Effector CD8-positive, alpha-beta T cell (primary cell): ENCODE measurements around the gene EDDM13.
A peak's percentile ranks its signal among the peaks of the same experiment; 100 is the strongest.
"Not testable (repeated sequence)": the region's sequence is repeated elsewhere in the genome, so short reads cannot be mapped to it uniquely, and the experiment has no call there.

Experiments used
- DNase-seq: peaks from one replicate; lab custom pipeline; 2025; lab: John Stamatoyannopoulos, UW

EDDM13 gene

DNA sequence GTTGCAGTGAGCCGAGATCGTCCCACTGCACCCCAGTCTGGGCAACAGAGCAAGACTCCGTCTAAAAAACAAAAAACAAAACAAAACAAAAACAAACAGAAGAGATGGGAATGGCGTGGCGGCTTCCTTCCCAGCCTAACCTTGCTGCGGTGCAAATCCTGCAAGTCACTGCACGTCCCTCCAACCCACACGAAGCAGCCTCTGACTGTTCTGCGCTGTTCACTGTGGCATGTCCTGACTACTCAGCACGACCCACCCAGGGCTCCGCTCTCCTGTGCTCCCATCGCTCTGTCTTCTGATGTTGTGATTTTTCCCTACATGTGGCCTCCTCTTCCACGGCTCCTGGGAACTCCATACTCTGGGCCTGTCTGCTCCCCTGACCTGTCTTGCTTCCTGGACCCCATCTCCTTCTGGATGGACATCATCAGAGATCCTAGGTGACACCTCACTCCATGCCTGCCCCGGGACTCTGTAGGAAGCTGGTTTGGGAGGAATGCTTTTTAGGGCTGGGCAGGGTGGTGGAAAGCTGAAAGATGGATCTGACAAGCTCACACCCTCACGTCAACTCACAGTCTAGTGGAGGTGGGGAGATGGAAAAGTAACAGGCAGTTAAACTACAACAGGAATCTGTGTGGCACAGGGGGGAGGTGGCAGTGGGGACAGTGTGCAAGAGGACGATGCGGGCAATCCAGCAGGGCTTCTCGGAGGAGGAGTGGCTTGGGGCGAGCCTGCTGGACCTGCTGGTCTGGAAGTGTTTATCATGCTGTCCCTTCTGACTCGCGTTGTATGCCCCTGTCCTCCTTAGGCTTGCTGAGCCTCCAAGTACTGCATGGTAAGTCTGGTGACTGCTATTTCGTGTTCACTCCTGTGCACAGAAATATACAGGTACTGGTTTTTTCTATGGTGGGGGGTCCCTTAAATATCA is 23.2 kb downstream of the EDDM13 start:
- no peak for DNase-seq

DNA sequence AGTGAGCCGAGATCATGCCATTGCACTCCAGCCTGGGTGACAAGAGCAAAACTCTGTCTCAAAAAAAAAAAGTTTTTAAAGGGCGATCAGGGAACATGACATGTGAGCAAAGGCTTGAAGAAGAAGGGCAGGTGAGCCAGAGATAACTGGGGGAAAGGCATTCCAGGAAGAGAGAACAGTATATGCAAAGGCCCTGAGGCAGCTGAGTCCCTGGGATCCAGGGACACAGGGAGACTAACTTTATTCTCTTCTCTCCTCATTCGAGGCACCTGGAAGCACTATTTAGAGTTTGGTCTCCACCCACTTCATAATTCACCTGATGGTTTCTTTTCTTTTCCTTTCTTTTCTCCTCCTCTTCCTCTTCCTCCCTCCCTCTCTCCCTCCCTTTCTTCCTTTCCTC is 24.5 kb downstream of the EDDM13 start:
- no peak for DNase-seq

DNA sequence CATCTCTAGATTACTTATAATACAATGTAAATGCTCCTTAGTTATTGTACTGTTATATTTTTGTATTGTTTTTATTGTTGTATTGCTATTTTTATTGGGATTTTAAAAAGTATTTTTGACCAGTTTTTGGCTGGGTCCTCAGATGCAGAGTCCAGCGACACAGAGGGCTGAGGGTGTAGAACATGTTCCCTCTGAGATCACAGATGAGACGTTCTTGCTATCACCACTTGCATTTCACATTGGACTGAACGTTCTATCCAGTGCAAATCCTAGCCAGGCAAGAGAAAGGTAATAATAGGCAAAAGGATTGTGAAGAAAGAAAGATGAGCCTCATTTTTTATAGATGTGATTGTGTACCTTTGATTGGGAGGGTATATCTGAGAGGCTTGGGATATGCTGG is 27.1 kb downstream of the EDDM13 start:
- no peak for DNase-seq

DNA sequence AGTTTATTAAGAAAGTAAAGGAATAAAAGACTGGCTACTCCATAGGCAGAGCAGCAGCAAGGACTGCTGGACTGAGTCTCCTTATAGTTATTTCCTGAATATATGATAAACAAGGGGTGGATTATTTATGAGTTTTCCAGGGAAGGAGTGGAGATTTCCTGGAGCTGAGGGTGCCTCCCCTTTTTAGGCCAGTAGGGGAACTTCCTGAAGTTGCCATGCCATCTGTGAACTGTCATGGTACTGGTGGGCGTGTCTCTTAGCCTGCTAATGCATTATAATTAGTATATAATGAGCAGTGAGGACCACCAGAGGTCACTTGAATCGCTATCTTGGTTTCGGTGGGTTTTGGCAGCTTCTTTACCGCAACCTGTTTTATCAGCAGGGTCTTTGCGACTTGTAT is 28.6 kb downstream of the EDDM13 start:
- no peak for DNase-seq

DNA sequence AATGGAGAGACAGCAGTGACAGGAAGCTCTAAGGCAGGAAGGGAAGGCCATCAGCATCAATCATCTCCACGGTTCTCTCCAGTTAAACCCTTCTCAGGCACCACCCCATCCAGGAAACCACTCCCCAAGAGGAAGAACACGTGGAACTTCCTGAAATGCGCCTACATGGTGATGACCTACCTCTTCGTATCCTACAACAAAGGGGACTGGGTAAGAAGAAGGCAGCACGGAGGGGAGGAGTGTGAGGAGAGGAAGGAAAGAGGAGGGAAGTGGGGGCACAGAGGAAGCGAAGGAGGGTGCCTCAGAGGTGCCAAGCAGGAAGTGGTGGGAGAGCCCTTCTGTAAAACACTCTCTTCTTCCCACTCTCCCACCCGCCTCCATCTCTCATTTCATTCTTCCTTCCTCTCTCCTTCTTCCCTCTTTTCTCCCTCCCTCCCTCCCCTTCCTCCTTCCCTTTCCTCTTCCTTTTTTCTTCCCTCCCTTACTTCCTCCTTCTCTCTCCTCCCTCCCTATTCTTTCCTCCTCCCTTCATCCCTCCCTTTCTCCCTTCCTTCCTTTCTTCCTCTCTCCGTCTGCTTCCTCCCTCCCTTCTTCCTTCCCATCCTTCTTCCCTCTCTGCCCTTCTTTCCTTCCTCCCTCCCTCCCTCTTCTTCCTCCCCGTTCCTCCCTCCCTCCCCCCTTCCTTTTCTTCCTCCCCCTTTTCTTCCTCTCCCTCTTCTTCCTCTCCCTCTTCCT is 29.5 kb downstream of the EDDM13 start:
- no peak for DNase-seq

DNA sequence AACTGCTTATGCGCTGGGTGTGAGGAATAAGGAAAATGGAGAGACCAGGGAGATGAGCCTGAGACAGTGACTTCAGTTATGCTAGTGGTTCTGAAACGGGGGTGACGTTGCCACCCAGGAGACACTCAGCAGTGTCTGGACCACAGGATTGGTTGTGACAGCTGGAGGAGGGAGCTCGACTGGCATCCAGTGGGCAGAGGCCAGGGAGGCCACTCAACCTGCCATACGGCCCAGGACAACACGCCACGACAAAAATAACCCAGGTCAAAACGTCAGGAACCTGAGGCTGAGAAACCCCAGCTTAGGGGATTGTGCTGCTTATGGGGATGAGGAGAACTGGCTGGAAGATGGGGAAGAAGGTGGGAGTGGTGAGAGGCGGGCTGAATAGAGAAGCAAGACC is 31.7 kb downstream of the EDDM13 start:
- DNase-seq, result no peak

DNA sequence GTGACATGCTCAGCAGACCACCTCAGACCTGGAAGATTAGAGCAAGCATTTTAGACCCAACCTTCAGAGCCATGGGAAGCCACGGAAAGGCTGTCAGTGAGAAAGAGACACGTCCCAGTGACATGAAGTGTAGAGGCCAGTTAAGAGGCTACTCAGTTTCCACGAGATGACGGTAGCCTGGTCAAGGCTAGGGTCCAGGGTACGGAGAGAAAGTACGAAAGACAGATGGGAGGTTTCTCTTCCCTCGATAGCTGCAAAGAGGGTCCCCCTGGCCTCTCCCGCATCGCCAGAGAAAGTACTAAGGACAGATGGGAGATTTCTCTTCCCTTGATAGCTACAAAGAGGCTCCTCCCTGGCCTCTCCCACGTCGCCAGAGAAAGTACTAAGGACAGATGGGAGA is 33.5 kb downstream of the EDDM13 start:
- DNase-seq, result no peak

DNA sequence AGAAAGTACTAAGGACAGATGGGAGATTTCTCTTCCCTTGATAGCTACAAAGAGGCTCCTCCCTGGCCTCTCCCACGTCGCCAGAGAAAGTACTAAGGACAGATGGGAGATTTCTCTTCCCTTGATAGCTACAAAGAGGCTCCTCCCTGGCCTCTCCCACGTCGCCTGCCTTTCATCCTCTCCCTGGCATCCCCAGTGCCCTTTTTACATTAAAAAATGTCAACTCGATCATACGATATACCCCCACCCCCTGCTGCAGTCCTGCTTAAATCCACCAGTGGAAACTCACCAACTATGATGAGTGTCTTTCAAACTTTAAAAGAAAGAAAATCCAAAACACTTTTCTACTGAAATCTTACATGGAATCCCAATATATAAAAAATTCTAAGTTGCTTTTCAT is 34.5 kb downstream of the EDDM13 start:
- DNase-seq, result not testable (repeated sequence)

DNA sequence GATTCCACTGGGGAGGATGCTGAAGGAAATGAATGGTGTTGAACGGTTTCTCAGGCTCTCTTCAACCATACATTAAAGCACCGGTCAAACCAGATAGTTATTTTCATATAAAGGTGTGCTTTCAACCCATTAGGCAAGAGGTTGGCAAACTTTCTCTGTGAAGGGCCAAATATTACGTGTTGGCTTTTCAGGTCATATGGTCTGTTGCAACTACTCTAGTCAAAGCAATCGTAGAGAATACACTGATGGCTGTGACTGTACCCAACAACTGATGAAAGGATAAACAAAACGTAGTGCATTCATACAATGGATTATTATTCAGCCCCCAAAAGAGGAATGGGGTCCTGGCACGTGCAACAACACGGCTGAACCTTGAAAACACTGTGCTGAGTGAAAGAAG is 36.2 kb downstream of the EDDM13 start:
- DNase-seq, result no peak

DNA sequence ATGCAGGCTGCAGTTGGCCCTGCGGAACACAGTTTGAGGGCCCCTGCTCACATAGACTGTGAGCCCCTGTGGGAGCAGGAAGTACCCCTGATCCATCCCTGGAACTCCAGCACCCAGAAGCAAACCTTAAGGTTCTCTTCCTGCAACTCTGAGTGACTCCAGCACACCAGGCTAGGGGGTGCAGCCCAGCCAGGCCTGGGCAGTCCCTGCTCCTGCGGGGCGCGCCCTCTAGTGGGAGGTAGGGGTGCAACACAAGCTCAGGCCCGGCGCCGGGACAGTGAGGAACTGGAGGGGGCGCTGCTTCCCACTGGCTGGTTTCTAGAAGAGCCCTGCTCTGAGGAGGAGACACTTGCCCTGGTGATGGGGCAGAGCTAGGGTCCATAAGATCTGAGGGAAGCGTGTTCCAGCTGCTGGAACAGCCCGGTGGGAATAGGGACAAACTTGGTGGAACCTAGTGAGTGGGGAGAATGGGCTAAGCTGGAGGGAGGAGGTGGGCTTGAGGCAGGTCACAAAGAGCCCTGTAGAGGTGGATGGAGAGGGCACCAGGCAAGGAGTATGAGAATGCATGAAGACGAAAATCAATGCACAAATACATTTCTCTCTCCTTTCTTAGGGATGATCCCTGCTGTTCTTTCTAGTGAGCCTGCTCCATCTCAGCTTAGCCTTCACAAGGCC is 37.1 kb downstream of the EDDM13 start:
- DNase-seq, result peak; percentile 24

DNA sequence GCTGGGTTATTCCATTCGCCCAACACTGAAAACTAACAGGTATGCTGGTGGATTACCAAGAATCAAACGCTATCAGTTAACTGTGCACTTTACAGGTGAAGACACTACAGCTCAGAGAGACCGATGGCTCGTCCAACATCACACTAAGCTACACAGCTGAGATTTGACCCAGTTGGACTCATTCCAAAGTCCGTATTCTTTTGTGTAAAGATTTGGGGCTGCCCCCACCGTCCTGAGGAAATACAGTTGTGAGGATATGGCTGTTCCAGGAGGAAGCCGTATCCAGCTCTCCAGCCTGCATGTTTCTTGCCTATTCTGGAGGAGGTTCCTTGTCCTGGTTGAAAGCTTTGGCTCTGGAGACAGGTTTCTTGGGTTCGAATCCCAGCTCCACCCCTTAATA is 37.9 kb downstream of the EDDM13 start:
- DNase-seq, result no peak

DNA sequence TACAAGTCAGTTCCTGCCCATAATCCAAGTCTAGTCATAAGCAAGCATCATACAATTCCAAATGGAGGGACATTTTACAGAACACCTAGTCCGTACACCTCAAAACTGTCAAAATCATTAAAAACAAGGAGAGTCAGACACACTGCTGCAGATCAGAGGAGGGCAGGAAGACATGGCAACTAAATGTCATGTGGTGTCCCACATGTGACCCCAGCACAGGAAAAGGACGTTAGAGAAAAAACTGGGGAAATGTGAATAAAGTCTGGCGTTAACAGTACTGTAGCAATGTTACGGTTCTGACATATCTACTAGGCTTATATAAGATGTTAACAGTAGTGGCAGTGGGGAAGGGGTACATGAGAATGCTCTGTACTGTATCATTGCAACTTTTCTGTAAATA is 39.8 kb downstream of the EDDM13 start:
- DNase-seq, result no peak

DNA sequence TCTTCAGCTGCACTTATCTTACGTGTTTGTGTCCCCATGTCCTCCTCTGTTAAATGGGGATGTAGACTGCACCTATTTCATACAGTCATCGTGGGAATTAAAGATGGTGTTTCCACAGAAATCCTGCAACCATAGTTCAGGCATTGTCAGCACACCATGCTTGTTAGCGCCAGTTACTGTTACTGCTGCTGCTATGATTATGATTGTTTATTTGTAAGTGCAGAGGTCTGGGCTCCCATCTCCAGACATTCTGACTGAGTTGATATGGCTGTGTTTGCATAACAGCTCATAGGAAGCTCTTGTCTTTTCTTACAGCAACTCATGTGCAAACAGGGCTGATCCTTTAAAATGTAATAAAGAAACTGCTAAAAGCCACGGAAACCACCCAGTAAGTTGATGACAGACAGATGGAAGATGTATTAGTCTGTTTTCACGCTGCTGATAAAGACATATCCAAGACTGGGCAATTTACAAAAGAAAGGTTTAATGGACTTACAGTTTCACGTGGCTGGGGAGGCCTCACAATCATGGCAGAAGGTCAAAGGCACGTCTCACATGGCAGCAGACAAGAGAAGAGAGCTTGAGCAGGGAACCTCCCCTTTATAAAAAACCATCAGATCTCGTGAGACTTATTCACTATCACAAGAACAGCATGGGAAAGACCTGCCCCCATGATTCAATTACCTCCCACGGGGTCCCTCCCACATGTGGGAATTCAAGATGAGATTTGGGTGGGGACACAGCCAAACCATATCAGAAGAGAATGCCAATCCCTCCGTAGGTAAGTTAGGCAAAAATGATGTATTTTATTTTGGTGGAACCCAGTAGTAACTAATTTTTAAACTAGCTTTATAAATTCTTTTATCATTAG is 40.5 kb downstream of the EDDM13 start:
- DNase-seq, result no peak

DNA sequence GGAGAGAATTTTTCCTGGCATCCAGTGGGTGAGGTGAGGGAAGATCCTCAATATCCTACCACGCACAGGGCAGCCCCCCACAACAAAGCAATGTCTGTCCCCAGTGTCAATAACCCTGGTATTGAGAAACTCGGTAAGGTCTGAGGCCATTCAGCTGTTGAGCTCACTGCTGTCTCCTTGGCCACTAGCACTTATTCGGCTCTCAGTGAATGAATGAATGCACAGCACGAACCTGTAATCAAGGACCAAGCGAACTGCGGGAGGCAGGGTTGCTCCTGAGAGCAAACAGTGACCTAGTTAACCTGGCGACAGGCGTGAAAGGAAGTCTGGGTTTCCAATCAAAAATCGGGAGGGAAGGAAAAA is 41.5 kb downstream of the EDDM13 start:
- no peak for DNase-seq

DNA sequence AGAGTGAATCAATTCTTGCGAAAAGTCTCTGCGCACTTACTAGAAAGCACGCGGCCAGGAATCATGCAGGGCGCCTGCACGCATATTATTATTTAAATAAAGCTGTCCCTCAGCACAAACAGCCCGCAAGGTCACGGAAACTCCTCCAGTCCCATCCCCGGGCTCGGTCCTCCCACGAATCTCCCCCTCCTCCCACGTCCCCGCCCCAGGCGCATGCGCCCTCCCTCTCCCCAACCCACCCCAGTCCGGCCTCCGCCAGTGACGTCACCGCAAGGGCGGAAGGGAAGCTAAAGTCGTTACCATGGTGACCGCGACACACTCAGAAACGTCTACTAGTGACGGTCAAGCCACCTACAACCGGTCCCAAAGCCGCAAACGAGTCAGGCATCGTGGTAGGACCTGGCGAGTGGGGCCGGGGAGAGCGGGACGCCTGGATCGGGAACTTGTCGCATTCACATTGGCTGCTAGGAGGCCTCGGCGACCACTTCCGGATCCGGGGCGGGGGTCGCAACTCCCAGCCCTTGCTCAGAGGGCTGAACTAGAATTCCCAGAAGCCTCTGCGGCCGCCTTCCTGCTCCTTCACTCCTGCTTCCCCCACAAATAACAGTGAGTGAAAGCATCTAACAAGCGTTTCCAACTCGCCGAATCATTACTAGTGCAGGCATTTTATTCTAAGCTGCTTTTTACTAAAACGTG is 42.0 kb downstream of the EDDM13 start, which contains the start of gene ZSCAN5A:
ZSCAN5A (minus strand) TSS at position 459 of the 696 bp plus-strand sequence. CDS start 89,793 bp downstream, outside the sequence.
- DNase-seq, result peak; percentile 97

DNA sequence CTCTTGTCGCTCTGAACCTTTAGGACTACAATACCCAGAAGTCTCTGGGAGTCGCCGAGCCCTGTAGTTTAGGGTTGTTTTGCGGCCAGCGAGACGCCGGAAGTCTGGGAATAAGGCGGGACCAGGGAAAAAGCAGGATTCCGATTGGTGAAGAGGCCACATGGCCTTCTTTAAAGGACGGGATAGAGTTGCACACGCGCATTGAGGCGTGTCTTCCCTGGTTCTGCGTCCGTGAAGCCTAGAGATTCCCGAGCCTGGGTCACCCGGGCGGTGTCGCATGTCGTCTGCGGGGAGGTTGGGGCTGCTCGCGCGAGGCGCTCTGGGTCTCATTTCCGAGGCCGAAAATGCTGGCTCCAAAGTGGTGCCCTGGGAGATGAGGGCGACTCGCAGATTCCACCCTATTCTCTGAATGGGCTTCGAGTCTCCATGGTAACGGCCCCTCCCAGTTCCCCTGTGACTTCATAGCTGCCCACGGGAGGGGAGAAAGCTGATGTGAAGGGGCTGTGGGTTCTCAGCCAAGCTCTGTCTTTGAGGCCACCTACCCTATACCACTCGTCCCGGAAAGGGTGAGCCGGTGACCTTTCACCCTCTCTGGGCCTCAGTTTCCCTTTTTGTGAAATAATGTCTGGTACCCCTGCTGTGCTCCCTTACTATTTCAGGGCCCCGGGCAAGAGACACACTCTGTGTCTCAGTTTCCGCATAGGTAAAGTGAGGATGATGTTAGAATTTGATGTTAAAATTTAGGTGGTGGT is 42.7 kb downstream of the EDDM13 start:
- peak; percentile 84 for DNase-seq

DNA sequence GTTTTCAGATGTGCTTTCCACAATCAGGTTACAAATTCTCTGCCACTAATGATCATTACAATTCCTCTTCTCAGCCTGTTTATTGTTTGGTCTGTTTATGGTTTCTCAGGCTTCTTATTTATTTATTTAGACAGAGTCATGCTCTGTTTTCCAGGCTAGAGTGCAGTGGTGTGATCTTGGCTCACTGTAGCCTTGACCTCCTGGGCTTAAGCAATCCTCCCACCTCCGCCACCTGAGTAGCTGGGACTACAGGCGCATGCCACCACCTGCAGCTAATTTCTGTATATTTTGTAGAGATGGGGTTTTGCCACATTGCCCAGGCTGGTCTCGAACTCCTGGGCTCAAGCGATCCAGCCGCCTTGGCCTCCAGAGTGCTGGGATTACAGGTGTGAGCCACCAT is 44.2 kb downstream of the EDDM13 start:
- no peak for DNase-seq

DNA sequence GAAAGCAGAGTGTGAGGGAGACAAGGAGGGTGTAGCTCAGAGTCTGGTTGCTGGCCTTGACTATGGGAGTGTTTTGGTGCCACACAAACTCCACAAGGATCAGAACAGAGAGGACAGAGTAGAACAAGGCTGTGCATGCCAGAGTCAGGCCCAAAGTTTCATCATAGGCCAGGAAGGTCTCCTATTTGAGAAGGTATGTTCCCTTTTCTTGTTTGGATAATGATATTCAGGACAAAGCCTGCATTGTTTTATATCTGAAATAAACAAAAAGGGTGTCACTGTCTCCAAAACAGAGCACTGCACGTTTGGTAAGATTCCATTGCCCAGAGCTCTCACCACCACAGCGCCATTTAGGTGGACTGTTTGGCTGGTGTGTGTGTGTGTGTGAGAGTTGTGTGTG is 45.2 kb downstream of the EDDM13 start:
- no peak for DNase-seq

DNA sequence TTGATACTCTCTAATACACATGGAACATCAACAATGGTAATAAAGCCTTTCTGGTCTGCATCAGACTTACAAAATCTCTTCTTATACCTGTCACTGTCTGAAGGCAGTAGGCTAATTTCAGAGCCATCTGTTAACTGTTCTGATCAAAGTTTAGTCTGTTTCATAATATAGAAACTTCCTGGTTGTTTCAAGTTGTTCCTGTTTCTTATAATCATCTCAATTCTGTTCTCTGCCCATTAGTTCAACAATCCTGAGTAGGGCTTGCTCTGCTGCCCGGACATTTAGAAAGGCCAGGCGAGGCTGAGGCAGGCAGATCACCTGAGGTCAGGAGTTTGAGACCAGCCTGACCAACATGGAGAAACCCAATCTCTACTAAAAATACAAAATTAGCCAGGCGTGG is 47.4 kb downstream of the EDDM13 start:
- no peak for DNase-seq

DNA sequence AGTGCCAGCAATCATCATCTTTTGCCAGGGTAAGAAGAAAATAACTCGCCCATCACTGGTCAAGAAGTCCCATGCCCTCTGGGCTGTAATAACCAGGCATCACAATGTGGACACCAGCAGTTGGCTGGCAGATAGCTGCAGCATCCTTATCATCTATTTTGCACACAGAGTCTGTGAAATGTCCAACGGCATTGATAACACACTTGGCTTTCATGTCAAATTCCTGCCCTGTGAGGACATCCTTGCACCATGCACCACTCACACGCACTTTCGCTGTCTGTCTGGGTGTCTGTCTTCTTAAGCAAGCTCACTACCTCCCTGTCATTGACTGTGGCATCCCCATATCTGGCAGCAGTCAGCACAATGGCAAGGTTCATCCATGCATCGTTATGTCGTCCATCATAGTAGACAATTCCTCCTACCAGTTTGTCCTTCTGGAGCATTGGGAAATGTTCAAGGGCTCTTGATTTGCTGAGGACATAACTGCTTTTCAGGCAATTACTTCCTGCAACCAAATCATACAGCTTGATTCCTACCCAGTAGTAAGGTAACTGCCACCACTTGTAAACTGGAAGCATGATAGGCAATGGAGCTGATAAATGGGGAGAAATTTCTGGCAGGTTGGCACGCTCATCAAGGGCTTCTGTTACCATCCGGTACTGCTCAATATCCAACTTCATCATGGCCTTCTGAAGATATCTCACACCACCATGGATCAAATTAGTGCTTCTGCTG is 48.9 kb downstream of the EDDM13 start:
- no peak for DNase-seq
